Aorta (tissue), 5 donors: ENCODE data around the gene SEMA6A. TPM values are rescaled to one million over a fixed set of nuclear protein-coding genes. Genes with fewer than 3 reads are reported as not detected.

ENCODE experiments used
- ATAC-seq: fragments of 200-7000 bp; cut with Tn5 transposase; one replicate; pipeline ENCODE4 v1.9.1; 2022; ENCODE audit warnings: moderate library complexity; ENCODE audit not compliant: low FRiP score
- DNase-seq, 2 donors: peaks; one replicate each; pipeline ENCODE4 v3.0.0-alpha.2; 2020
- H3K27ac ChIP-seq, 2 donors: one replicate each; pipeline ENCODE4 v1.5.1; 2013; ENCODE audit warnings: low read length in 2 of 2, mild to moderate bottlenecking in 2 of 2, moderate library complexity in 2 of 2, control low read depth in 1 of 2, inconsistent platforms in 1 of 2, low read depth in 1 of 2
- H3K27me3 ChIP-seq, 2 donors: one replicate each; pipeline ENCODE4 v1.6.1; 2013; ENCODE audit warnings: control low read depth in 1 of 2, low read length in 1 of 2, mild to moderate bottlenecking in 1 of 2, moderate library complexity in 1 of 2; ENCODE audit not compliant: insufficient read depth in 2 of 2, control insufficient read depth in 1 of 2
- H3K36me3 ChIP-seq, 2 donors: one replicate each; pipeline ENCODE4 v1.6.1; 2013; ENCODE audit warnings: control low read depth in 1 of 2, low read length in 1 of 2, mild to moderate bottlenecking in 1 of 2; ENCODE audit not compliant: insufficient read depth in 2 of 2, control insufficient read depth in 1 of 2
- H3K4me1 ChIP-seq, 2 donors: one replicate each; pipeline ENCODE4 v1.6.1; 2013; ENCODE audit warnings: low read length in 2 of 2, control low read depth in 1 of 2, mild to moderate bottlenecking in 1 of 2, moderate library complexity in 1 of 2; ENCODE audit not compliant: insufficient read depth in 2 of 2, control insufficient read depth in 1 of 2
- H3K4me3 ChIP-seq, 2 donors: one replicate each; pipeline ENCODE4 v1.5.1; 2013; ENCODE audit warnings: low read length in 2 of 2, control low read depth in 1 of 2, mild to moderate bottlenecking in 1 of 2
- H3K9me3 ChIP-seq: one replicate; pipeline ENCODE4 v1.6.1; 2013; ENCODE audit warnings: mild to moderate bottlenecking, low read length; ENCODE audit not compliant: control insufficient read depth
- WGBS, 2 donors: extraction: QIAGEN DNeasy Blood & Tissue Kit; methylation state at CpG; one replicate each; pipeline ENCODE4 v1.1.7; 2013; 5-methylcytosine and 5-hydroxymethylcytosine counted together
- intact Hi-C, 2 donors: fragments of 100-400 bp; cut with DNase I; formaldehyde crosslinking; loops; one replicate each; pipeline versions ENCODE4 v1.14.2 to v1.15.0; 2022
- polyA plus RNA-seq, 2 donors: library from polyadenylated mRNA; stranded (reverse); fragments of 200-250 nt; gene quantifications; one replicate each; pipeline ENCODE4 v1.2.3, GENCODE V29; 2013
- total RNA-seq, 2 donors: library from RNA; stranded (reverse); fragmentation: NEBNext Ultra II Directional; extraction: Animal tissue kit (Norgen Biotek cat#: 25700); gene quantifications; one replicate each; pipeline ENCODE4 v1.2.1, GENCODE V29; 2021
- donor health status: healthy with polysubstance abuse.
- donor health status: Bipolar disorder and iron deficiency.
- donor health status: DM: no; HTN: no; CAD: no.
- donor health status: DM: no; HTN: no; CAD: no.
- donor health status: DM: yes; HTN: yes; CAD: no.

The SEMA6A gene
- total and polyA plus RNA-seq, 4 donors: 0.10 to 28.5 (median 13.0) TPM

DNA sequence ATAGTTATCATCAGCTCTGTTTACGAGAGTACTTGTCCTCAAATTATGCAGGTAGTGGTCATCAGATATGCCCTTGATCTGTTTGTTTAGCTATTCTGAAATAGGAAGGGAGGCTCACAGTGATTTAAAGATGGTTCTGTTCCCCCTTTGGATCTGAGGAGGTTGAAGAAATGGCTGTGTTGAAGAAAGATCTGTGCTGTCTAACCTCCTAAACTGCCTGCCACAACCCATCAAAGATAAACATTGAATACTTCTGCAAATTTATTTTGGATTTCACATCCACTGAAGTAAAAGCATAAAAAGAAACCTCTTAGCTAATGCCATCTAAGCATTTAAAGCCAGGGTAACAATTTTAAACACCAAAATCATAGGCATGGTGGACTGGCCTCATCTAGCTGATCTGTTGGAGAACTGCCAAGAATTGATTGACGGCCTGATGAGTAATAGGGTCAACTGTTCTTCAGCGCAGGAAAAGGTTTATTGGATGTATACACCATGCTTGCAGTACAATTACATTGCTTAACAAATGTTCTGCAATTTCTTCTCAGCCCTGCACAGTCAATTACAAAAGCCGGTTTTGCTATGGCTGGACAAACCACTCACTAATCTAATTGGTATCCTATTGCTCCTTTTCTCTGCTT, 97.6 kb downstream of the SEMA6A start:
- ATAC-seq: no peak
- no peak overlapping the region for H3K27ac ChIP-seq
- no peaks in the 10 kb centered on the region for H3K4me1 ChIP-seq
- H3K4me3 ChIP-seq: no peak overlapping the region
- intact Hi-C loops: no loop called here
- WGBS, 2 donors: 84 to 86% methylated on average over 4 of the region's 4 CpGs
- H3K27me3 ChIP-seq: no peaks in the 10 kb centered on the region
- H3K36me3 ChIP-seq: peaks cover 0 to 3% of the 10 kb centered on the region in 2 donors
- DNase-seq: no peak
- H3K9me3 ChIP-seq: peaks cover 1% of the 10 kb centered on the region

DNA sequence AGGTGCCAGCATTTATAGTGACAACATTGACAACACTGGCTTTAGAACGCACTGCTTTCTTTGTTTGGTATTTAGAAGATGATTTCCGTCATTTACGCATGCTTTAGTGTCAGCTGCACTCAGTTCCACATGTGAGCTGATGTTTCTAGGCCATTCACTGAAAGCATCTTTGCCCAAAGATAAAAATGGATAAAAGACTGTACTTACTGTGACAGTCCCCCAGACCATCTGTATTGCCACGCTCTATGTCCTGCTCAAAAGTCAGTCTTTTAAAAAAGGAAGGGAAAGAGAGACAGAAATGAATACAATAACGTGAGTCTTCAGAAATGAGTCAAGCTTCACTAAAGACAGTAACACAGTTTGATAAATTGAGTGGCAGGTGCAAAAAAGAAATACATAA, 99.3 kb downstream of the SEMA6A start:
- Histone ChIP-seq H3K4me1 (no peaks in the 10 kb centered on the region), H3K36me3 (peaks cover 0 to 3% of the 10 kb centered on the region in 2 donors), H3K4me3 (no peak overlapping the region), H3K9me3 (peaks cover 1% of the 10 kb centered on the region), H3K27me3 (no peaks in the 10 kb centered on the region), H3K27ac (no peak overlapping the region)
- ATAC-seq: no peak
- WGBS, 2 donors: 89 to 92% methylated on average over 5 of the region's 5 CpGs
- no peak for DNase-seq
- intact Hi-C loops: no loop called here

DNA sequence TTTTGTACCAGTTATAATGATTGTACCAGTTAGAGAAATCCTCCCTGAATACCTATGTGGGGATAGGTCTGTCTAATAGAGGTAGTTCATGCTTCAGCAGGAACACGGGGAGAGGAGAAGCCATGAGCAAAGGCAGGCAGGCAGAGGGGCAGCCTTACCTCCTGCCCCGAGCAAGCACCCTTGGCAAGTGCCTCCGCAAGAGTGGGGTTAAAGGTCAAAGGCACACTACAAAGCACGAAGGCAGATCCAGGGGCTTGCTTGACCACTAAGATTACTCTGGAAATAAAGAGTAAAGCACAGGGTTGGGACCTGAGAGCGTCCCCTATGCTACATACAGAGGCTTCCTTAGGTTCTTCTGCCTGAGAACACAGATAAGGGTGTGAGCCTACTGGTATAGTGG, 100.9 kb downstream of the SEMA6A start:
- no peaks in the 10 kb centered on the region for H3K4me1 ChIP-seq
- H3K27me3 ChIP-seq: no peaks in the 10 kb centered on the region
- ATAC-seq: no peak
- no peak for DNase-seq
- intact Hi-C loops: no loop called here
- 91 to 92% methylated on average over 5 of the region's 5 CpGs for WGBS, 2 donors
- peaks cover 0 to 3% of the 10 kb centered on the region in 2 donors for H3K36me3 ChIP-seq
- no peak overlapping the region for H3K27ac ChIP-seq
- H3K9me3 ChIP-seq: peaks cover 1% of the 10 kb centered on the region
- H3K4me3 ChIP-seq: no peak overlapping the region

DNA sequence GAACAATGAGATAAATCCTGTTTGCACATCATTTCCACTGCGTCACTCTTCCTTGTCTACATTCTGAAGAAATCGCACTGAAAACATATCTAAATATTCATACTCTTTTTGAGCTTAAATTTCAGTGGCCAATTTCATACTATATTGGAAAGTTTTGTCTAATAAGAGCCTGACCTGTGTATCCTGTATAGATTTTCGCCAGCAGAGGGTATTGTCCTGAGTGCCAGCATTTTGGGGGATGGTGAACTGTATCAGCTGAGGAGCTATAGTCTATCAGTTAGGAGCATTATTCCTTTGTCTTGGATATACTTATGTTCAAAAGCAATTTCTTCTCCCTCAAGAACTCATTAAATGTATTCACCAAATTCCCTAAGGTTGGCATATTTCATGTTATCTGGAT, 102.3 kb downstream of the SEMA6A start:
- no peaks in the 10 kb centered on the region for H3K4me1 ChIP-seq
- DNase-seq: no peak
- H3K4me3 ChIP-seq: no peak overlapping the region
- H3K27ac ChIP-seq: no peak overlapping the region
- no peak for ATAC-seq
- intact Hi-C loops: no loop called here
- 97% methylated on average over 3 of the region's 3 CpGs for WGBS, 2 donors
- H3K9me3 ChIP-seq: peaks cover 1% of the 10 kb centered on the region
- H3K36me3 ChIP-seq: peaks cover 0 to 3% of the 10 kb centered on the region in 2 donors
- no peaks in the 10 kb centered on the region for H3K27me3 ChIP-seq

DNA sequence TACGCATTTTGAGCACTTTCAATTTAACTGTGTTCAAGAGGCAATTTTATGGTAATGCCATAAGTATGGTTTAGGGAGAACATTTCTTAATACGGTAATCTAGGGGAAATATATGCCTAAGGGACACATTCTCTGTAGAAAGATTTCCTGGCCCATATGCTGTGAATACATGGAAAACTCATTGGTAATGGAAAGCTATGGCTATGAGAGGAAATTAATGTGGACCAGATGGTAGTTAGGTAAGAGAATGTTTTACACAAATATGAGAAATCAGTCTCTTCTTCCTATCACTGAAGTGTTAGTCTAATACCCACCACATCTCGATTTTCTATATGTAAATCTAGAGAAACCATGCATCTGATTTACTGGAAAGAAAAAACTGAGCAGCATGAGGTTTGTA, 105.0 kb downstream of the SEMA6A start:
- DNase-seq (no peak), ATAC-seq (no peak)
- Histone ChIP-seq H3K4me3 (no peak overlapping the region), H3K4me1 (no peaks in the 10 kb centered on the region), H3K27ac (no peak overlapping the region), H3K27me3 (no peaks in the 10 kb centered on the region), H3K36me3 (no peaks in the 10 kb centered on the region), H3K9me3 (no peaks in the 10 kb centered on the region)
- intact Hi-C loops: no loop called here
- WGBS, 2 donors: 62 to 64% methylated on average over 3 of the region's 3 CpGs

DNA sequence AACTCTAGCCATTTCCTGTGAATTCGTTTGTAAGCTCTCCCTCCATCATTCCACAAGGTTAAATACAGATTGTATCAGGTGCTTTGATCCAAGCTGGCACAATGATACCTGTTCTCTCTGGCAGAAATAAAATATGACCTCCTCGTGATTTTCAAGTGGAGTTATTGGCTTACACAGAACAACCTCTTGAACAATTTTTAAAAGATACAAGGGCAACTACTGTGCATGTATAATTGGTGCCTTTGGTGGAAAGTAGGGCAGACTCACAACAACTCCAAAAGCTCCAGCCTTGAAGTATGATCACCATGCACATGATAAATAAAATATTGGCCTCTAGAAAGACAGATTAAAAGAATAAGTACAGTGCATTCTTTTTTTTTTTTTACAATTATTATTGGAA, 106.0 kb downstream of the SEMA6A start:
- no peak overlapping the region for H3K27ac ChIP-seq
- H3K27me3 ChIP-seq: no peaks in the 10 kb centered on the region
- no peak for DNase-seq
- WGBS, 2 donors: 89 to 98% methylated on average over 2 of the region's 2 CpGs
- H3K36me3 ChIP-seq: no peaks in the 10 kb centered on the region
- H3K4me3 ChIP-seq: no peak overlapping the region
- no peak for ATAC-seq
- no peaks in the 10 kb centered on the region for H3K4me1 ChIP-seq
- H3K9me3 ChIP-seq: no peaks in the 10 kb centered on the region
- intact Hi-C loops: no loop called here

DNA sequence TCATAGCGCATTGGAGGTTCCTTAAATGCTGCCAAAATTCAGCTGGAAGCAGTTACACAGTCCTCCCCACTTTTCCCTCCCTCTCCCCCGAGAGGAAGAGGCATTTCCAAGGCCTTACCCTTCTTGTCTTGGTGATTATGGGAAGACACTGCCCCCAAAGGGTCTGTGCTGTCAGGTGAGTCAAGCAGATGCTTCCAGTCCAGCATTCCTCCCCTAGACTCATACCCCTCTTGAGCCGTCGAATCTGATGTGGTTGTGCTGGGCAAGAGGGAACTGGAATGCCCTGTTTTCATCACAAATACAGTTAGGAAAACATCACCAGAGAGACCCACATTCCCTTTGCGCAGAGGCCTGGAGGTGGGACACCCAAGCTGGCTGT, 107.2 kb downstream of the SEMA6A start:
- Histone ChIP-seq H3K4me1 (no peaks in the 10 kb centered on the region), H3K27me3 (no peaks in the 10 kb centered on the region), H3K27ac (no peak overlapping the region), H3K4me3 (no peak overlapping the region), H3K9me3 (no peaks in the 10 kb centered on the region), H3K36me3 (no peaks in the 10 kb centered on the region)
- WGBS, 2 donors: 88 to 89% methylated on average over 5 of the region's 5 CpGs
- intact Hi-C loops: no loop called here
- DNase-seq (no peak), ATAC-seq (no peak)

DNA sequence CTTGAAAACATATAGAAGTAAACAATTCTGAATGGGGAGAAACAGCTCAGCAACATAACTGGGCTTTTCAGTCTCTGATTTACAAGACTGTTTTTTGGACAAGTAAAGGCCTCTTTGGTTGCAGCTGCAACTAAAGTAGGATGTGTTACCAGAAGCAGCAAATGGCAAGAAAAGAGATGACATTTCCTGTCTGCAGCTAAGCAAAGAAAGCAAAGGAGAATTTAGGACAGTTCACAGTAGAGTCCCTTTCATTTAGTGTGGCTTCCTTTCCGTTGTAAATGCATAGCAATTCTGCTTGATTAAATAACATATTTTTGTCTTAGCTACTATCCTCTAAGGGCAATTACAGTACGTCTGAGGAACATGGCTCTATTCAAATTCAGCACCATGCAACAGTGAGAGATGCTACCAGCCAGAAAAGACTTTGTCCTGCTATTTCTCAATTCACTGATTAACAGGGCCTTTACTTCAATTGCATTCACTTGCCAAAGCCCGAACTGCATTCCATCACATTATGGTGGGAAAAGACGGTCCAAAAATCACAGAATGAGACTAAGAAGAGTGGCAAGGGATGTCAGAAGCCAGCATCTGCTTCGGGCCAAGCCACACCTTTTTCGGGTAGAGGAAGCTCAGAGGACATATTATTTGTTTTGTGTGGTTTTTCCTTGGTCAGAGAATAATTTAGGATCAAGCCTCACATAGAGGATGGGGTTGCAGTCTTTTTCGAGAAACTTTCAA, 107.7 kb downstream of the SEMA6A start:
- WGBS, 2 donors: 58 to 67% methylated on average over 7 of the region's 7 CpGs
- Histone ChIP-seq H3K4me3 (no peak overlapping the region), H3K27ac (no peak overlapping the region), H3K9me3 (no peaks in the 10 kb centered on the region), H3K27me3 (no peaks in the 10 kb centered on the region), H3K36me3 (no peaks in the 10 kb centered on the region), H3K4me1 (no peaks in the 10 kb centered on the region)
- DNase-seq (no peak), ATAC-seq (no peak)
- intact Hi-C loops: no loop called here

DNA sequence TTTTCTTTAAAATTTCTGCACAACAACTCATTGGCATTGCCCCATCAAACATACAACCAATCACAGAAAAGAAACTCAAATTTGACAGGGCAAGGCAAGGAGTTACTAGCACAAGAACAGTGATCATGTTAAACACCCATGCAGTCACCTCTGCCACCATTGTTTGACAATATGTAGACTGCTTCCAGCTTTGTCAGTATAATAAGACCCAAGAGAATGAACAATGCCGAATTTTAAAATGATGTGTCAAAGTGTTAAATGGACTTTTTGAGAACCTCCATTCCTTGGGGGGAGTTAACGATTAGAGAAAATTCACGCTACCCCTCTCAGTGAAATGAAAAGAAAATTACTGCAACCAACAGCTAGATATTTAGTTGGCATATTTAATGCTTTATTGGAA, 109.2 kb downstream of the SEMA6A start:
- H3K27me3 ChIP-seq: no peaks in the 10 kb centered on the region
- H3K9me3 ChIP-seq: no peaks in the 10 kb centered on the region
- ATAC-seq (no peak), DNase-seq (no peak)
- 94% methylated on average over 3 of the region's 3 CpGs for WGBS, 2 donors
- no peak overlapping the region for H3K4me3 ChIP-seq
- no peaks in the 10 kb centered on the region for H3K36me3 ChIP-seq
- H3K27ac ChIP-seq: no peak overlapping the region
- intact Hi-C loops: no loop called here
- H3K4me1 ChIP-seq: no peaks in the 10 kb centered on the region
